Stimulated activated memory B cell treated with anti-CD40 and anti-IgM and Interleukin-4, amounts not matched to agents 10 μg/mL and 1 μg/mL and 100 μg/mL, for 72 hours (primary cell): Measurements from ENCODE around the gene FAM98B.

ENCODE experiments used
- ATAC-seq: fragments of 150-1000 bp; cut with Tn5 transposase; 2 replicates; pipeline ENCODE4 v1.10.0; 2021
- H3K27ac Mint-ChIP-seq: one replicate; pipeline ENCODE4 v1.8.0; 2022; ENCODE audit warnings: mild to moderate bottlenecking, mixed read lengths
- H3K27me3 Mint-ChIP-seq: one replicate; pipeline ENCODE4 v1.8.0; 2022; ENCODE audit warnings: mixed read lengths
- H3K36me3 Mint-ChIP-seq: one replicate; pipeline ENCODE4 v1.8.0; 2022; ENCODE audit warnings: mixed read lengths
- H3K4me1 Mint-ChIP-seq: one replicate; pipeline ENCODE4 v1.8.0; 2022; ENCODE audit warnings: mixed read lengths
- H3K4me3 Mint-ChIP-seq: one replicate; pipeline ENCODE4 v1.8.0; 2022; ENCODE audit warnings: mild to moderate bottlenecking, moderate library complexity, mixed read lengths
- H3K9me3 Mint-ChIP-seq: one replicate; pipeline ENCODE4 v1.8.0; 2022; ENCODE audit warnings: mixed read lengths

Gene FAM98B

DNA sequence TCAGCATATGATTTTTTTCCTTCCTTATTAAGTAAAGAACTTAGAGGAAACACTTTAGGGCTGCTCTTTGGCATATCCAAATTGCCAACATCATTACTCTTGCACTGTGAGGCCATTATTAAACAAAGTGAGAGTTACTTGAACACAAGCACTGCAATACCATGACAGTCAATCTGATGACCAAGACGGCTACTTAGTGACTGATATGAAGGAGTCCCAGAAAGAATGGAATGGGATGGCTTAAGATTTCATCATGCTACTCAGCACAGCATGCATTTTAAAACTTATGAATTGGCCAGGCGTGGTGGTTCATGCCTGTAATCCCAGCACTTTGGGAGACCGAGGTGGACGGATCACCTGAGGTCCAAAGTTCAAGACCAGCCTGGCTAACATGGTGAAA, 55.2 kb downstream of the FAM98B start:
- no peaks in the 10 kb centered on the region for H3K27me3 Mint-ChIP-seq
- H3K4me3 Mint-ChIP-seq = no peak overlapping the region
- H3K9me3 Mint-ChIP-seq = no peaks in the 10 kb centered on the region
- H3K36me3 Mint-ChIP-seq = peaks cover 28% of the 10 kb centered on the region
- H3K4me1 Mint-ChIP-seq = peaks cover under 1% of the 10 kb centered on the region
- no peak for ATAC-seq
- H3K27ac Mint-ChIP-seq = no peak overlapping the region

DNA sequence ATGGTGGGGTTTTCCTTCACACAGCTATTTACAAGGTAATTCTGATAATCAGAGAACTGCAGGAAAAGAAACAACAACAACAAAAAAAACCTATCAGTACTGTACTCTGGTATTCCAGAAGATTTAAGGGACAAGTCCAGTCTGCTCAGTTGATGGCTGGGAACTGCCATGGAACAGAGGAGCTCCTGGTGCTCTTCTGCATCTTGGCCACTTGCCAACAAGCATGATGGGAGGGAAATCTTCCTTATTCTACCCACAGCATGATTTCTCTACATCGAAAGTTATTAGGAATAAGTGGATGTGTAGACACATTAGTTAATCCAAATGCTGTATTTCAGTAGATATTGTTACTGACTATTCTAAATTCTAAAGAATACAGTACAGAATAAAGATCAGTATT, 59.0 kb downstream of the FAM98B start:
- no peaks in the 10 kb centered on the region for H3K9me3 Mint-ChIP-seq
- H3K4me1 Mint-ChIP-seq = peaks cover 10% of the 10 kb centered on the region
- H3K27ac Mint-ChIP-seq = no peak overlapping the region
- H3K4me3 Mint-ChIP-seq = no peak overlapping the region
- no peaks in the 10 kb centered on the region for H3K27me3 Mint-ChIP-seq
- ATAC-seq = no peak
- peaks cover 21% of the 10 kb centered on the region for H3K36me3 Mint-ChIP-seq

DNA sequence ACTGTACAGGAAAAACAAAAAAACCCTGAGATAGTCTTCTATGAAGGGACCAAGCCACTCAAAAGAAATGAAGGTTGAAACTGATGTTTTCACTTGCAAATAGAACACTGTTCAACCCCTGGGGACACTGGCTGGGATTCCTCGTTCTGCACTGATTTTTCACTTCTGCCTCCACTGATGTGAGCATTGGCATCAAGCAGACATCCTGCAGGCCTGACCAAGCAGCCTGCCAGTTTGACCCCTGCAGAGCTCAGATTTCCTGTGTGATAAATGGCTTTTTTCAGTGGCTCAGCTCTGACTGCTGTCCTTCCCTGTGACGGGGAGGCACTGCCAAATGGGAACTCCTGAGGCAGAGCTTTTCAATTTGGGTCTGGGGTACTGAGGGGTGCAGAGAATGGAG, 60.7 kb downstream of the FAM98B start:
- H3K4me3 Mint-ChIP-seq = no peak overlapping the region
- H3K27ac Mint-ChIP-seq = no peak overlapping the region
- peak; percentile 70 for ATAC-seq
- no peaks in the 10 kb centered on the region for H3K9me3 Mint-ChIP-seq
- no peaks in the 10 kb centered on the region for H3K27me3 Mint-ChIP-seq
- H3K4me1 Mint-ChIP-seq = peaks cover 10% of the 10 kb centered on the region
- H3K36me3 Mint-ChIP-seq = peaks cover 21% of the 10 kb centered on the region

DNA sequence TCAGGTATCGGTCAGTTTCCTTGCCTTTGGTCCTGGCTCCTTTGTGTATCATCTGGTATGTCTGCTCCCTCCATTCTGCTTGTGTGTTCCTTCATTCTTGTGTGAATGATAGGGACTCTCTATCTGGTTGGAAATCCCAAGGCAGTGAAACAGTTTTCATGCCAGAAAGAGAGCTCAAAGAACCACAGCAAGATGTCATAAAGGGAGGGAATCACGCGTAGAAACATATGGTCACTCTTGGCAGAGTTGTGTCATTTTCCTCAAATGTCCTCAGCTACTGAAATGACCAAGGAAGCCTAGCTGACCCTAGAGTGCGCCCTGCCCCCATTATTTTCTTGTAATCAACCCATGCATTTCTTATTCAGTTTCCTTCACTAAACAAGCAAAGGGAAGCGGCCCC, 62.7 kb downstream of the FAM98B start:
- Mint-ChIP-seq H3K9me3 (no peaks in the 10 kb centered on the region), H3K4me1 (peaks cover 10% of the 10 kb centered on the region), H3K4me3 (no peak overlapping the region), H3K36me3 (peaks cover 13% of the 10 kb centered on the region), H3K27ac (no peak overlapping the region), H3K27me3 (no peaks in the 10 kb centered on the region)
- ATAC-seq = no peak

DNA sequence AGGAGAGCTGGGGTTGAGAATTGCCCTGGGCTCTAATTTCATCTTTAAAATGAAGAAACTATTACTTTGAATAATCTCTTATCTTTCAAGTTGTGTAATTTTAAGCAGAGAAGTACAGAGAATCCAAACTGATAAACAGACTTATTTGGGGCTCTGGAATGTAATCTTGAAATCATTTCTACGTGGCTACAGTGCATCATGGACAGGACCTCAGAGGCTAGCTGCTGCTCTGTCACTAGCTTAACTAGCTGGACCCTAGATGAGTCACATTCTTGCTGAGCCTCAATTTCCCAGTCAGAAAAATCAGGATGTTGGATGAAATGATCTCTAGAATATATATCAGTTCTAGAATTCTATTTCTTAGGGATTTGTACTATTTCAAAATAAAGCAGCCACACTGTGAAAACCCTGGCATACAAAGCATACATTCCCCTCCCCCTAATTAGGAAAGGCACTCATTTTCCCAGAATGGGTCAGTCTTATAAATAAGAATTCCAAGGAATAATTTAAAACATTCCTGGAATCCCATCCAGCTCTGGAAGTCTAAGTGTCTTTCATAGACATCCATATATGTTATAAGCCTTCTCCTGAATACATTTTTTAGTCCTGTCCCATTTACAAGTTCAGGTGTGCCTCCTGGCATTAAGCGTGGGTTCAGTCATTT, 63.5 kb downstream of the FAM98B start:
- Mint-ChIP-seq H3K4me3 (no peak overlapping the region), H3K4me1 (peaks cover 10% of the 10 kb centered on the region), H3K27ac (no peak overlapping the region), H3K9me3 (no peaks in the 10 kb centered on the region), H3K36me3 (peaks cover 13% of the 10 kb centered on the region), H3K27me3 (no peaks in the 10 kb centered on the region)
- ATAC-seq = no peak

DNA sequence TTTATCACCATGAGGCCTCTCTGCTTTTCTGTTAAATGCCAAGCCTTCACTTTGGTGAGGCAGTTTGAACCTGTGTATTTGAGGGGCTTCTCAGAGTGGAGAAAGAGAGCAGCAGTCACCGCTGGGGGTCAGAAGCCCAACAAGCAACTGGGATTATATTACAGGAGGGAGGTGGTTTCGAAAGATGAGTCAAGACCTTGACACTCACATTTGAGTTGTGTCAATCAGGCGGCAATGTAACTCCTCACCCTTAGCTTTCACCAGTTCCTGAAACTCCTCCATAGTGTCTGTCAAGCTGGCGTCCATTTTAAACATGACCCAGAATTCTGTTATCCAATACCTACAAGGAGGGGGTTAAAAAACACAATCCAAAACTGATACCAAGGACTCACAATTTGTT, 64.2 kb downstream of the FAM98B start:
- peaks cover 10% of the 10 kb centered on the region for H3K4me1 Mint-ChIP-seq
- H3K36me3 Mint-ChIP-seq = peaks cover 13% of the 10 kb centered on the region
- H3K27ac Mint-ChIP-seq = no peak overlapping the region
- H3K4me3 Mint-ChIP-seq = no peak overlapping the region
- no peaks in the 10 kb centered on the region for H3K27me3 Mint-ChIP-seq
- ATAC-seq = no peak
- H3K9me3 Mint-ChIP-seq = no peaks in the 10 kb centered on the region

DNA sequence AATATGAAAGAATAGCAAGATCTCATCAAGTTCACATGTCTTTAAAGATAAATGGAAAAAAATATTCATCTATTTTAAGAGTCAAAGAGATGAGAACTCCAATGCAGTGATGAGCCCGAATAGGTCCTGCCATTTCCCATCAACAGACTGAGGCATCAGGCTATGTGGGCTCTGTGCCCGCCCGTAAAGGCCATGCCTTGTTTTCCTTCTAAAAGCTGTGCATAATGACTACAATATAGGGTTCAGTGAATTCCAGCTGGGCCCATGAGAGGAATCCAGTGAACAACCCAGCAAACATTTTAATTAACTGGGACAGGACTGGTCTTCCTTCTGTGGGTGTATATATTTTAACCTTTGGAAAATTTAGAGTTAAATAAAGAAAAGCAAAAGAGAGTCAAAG, 66.1 kb downstream of the FAM98B start:
- no peak for ATAC-seq
- H3K4me1 Mint-ChIP-seq = peaks cover under 1% of the 10 kb centered on the region
- H3K4me3 Mint-ChIP-seq = no peak overlapping the region
- H3K27me3 Mint-ChIP-seq = no peaks in the 10 kb centered on the region
- H3K9me3 Mint-ChIP-seq = no peaks in the 10 kb centered on the region
- H3K36me3 Mint-ChIP-seq = peaks cover 26% of the 10 kb centered on the region
- no peak overlapping the region for H3K27ac Mint-ChIP-seq

DNA sequence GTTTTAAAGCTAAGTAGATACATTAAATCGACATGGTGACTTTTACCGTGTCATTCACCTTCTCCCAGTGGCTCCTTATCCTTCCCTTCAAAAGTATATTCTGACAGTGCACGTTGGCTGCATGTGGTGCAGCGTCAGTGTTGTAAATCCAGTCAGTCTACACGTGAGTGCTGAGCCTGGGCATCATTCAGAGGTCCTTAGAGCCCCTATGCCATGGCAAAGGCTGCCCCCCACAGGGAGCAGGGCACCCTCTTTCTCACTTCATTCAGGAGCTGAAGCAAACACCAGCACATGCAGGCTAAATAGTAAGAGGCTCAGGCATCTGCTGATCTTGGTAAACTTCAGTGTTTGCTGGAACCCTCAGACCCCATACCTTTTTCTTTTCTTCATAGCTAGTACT, 67.4 kb downstream of the FAM98B start:
- H3K4me1 Mint-ChIP-seq = no peaks in the 10 kb centered on the region
- no peaks in the 10 kb centered on the region for H3K27me3 Mint-ChIP-seq
- H3K4me3 Mint-ChIP-seq = no peak overlapping the region
- H3K27ac Mint-ChIP-seq = no peak overlapping the region
- H3K36me3 Mint-ChIP-seq = peaks cover 17% of the 10 kb centered on the region
- H3K9me3 Mint-ChIP-seq = no peaks in the 10 kb centered on the region
- no peak for ATAC-seq

DNA sequence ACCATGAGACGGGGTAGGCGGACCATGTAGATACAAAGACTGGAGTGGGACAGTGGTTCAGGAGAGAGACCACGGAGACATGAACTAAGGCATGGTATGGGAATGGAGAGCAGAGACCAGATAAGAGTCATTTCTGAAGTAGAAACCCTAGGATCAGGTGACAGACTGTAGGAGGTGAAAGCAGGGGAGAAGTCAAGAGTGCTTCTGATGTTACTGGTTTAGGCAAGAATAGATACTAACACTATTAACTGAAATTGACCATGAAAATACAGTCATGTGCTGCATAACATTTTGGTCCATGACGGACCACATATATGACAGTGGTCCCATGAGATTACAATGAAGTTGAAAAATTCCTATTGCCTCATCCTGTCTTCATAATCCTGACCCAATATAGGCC, 69.0 kb downstream of the FAM98B start:
- Mint-ChIP-seq H3K36me3 (peaks cover 13% of the 10 kb centered on the region), H3K27me3 (no peaks in the 10 kb centered on the region), H3K9me3 (no peaks in the 10 kb centered on the region), H3K27ac (no peak overlapping the region), H3K4me3 (no peak overlapping the region), H3K4me1 (no peaks in the 10 kb centered on the region)
- ATAC-seq = no peak

DNA sequence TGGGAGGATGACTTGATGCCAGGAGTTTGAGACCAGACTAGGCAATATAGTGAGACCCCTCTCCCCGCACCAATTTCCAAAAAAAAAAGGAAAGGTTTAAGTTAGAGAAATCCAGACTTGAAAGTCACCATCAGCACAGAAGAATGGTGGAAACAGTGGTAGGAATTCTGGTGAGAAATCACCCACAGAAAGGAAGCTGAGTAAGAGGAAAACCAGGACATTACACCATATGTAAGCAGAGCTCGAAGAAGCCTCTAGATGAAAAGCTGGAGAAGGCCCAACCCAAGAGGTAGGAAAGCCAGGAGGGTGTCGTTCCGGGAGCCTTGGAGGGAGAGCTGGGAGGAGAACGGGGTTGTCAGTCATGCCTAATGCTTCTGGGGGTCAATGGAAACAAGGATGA, 70.2 kb downstream of the FAM98B start:
- Mint-ChIP-seq H3K27ac (no peak overlapping the region), H3K4me3 (no peak overlapping the region), H3K36me3 (peaks cover 17% of the 10 kb centered on the region), H3K9me3 (no peaks in the 10 kb centered on the region), H3K27me3 (no peaks in the 10 kb centered on the region), H3K4me1 (no peaks in the 10 kb centered on the region)
- no peak for ATAC-seq

DNA sequence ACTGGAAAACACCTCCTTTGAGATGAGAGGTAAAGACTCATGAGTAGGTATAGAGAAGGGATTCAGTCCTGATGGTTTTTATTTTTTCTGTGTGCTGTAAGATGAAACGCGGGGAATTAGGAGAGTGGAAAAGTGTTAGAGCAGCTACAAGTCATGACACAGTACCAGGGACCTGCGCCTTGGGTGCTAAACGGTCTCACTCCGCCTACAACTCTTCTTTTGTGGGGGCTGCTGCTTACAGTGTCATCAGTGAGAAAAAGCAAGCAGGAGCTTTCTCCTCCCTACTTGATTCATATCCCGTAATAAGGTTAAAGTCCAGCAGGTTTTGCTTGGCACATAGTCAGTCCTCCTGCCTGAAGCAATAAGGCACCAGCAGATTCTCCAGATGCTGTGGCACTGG, 71.6 kb downstream of the FAM98B start:
- Mint-ChIP-seq H3K27ac (no peak overlapping the region), H3K9me3 (no peaks in the 10 kb centered on the region), H3K36me3 (peaks cover 18% of the 10 kb centered on the region), H3K27me3 (no peaks in the 10 kb centered on the region), H3K4me3 (no peak overlapping the region), H3K4me1 (no peaks in the 10 kb centered on the region)
- ATAC-seq = no peak

DNA sequence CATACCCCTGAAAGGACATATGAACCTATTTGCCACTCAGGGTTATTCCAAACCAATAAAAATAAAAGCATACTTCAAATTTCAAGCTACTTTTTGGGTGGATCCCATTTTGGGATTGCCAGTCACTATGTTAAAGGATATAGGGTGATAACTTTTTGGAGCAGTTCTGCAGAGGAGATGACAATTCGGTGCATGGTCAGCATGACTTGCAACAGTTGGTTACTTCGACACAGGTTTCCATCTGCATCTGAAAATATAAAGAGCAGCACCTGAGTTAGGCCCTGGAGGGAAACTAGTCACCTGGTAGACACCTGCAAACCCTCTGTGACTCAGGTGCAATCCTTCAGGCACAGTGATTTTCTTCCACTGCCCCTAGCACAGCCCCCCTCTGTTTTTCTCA, 72.2 kb downstream of the FAM98B start:
- H3K27me3 Mint-ChIP-seq = no peaks in the 10 kb centered on the region
- H3K9me3 Mint-ChIP-seq = no peaks in the 10 kb centered on the region
- ATAC-seq = no peak
- no peak overlapping the region for H3K27ac Mint-ChIP-seq
- H3K4me1 Mint-ChIP-seq = no peaks in the 10 kb centered on the region
- H3K36me3 Mint-ChIP-seq = peaks cover 18% of the 10 kb centered on the region
- H3K4me3 Mint-ChIP-seq = no peak overlapping the region

DNA sequence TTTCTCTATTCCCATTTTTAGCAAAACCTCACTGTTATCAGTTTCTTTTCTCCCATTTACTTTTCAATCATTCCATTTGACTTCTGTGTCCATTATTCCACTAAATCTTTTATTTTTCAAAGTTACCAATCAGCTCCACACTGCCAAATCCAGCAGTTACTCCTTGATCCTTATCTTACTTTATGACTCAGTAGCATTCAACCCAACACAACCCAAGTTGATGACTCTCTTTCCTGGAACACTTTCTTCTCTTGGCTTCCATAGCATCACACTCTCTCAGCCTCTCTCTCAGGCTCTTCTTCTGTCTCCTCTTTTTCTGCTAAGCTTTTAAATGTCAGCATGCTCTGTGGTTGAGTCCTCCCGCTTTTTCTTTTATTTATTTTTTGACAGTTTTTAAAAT, 74.4 kb downstream of the FAM98B start:
- Mint-ChIP-seq H3K9me3 (no peaks in the 10 kb centered on the region), H3K4me1 (no peaks in the 10 kb centered on the region), H3K27ac (no peak overlapping the region), H3K4me3 (no peak overlapping the region), H3K27me3 (no peaks in the 10 kb centered on the region), H3K36me3 (peaks cover 27% of the 10 kb centered on the region)
- no peak for ATAC-seq

DNA sequence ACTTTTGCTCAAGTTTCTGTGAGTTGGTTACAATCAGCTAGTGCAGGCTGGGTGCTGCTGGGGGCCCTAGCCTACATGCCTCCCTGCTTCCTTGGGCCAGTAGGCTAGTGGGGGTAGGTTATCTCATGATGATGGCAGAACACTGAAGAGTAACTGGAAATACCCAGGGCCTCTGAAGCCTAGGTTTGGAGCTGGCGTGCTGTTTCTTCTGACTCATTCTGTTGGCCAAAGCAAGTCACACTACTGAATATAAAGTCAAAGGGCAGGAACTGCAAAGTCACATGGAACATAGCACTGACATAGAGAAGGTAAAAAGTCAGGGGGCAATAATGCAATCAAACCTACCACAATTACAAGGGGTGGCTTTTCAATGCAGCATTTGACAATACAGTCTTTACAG, 76.2 kb downstream of the FAM98B start:
- peak; percentile 54 for ATAC-seq
- Mint-ChIP-seq H3K27me3 (no peaks in the 10 kb centered on the region), H3K27ac (no peak overlapping the region), H3K9me3 (no peaks in the 10 kb centered on the region), H3K4me1 (no peaks in the 10 kb centered on the region), H3K4me3 (no peak overlapping the region), H3K36me3 (peaks cover 17% of the 10 kb centered on the region)

DNA sequence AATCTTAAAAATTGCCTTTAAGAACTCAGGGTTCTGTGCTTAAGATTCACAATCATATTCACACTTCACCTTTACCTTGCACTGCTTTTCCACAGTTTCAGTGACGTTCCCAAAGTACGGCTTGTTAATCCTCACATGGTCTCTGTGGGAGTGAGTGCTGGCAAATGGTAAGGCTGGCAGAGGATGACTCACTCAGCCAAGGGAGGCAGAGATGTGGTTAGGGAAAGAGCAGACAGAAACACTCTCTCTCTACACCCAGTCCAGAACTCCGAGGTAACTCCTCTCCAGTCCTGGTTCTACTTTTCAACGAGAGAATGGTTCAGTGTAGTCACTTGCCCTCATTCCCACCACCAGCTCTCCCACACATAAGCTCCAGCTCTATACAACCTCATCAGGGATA, 77.6 kb downstream of the FAM98B start:
- no peak overlapping the region for H3K27ac Mint-ChIP-seq
- peaks cover 5% of the 10 kb centered on the region for H3K4me1 Mint-ChIP-seq
- no peaks in the 10 kb centered on the region for H3K9me3 Mint-ChIP-seq
- no peak for ATAC-seq
- no peak overlapping the region for H3K4me3 Mint-ChIP-seq
- H3K36me3 Mint-ChIP-seq = peaks cover 23% of the 10 kb centered on the region
- H3K27me3 Mint-ChIP-seq = no peaks in the 10 kb centered on the region

DNA sequence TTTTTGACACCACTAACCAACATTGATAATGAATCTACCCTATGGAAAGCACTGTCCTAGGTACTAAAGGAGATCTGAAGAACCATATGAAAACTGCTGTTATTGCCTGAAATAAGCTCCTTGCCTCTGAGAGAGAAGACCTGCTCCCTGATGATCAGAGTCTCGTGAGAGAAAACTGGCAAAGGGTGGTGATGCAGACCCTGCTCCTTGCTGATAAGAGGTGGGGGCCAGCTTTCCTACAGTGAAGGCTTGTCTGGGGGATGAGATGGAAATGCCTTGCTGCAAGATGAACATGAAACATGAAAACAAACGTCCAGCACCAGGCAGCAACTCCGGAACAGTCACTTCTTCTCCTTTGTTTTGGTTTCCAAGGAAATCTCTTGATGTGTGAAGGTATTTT, 78.8 kb downstream of the FAM98B start:
- no peaks in the 10 kb centered on the region for H3K9me3 Mint-ChIP-seq
- no peak overlapping the region for H3K4me3 Mint-ChIP-seq
- H3K4me1 Mint-ChIP-seq = peaks cover 5% of the 10 kb centered on the region
- no peak overlapping the region for H3K27ac Mint-ChIP-seq
- peaks cover 23% of the 10 kb centered on the region for H3K36me3 Mint-ChIP-seq
- H3K27me3 Mint-ChIP-seq = no peaks in the 10 kb centered on the region
- ATAC-seq = no peak

DNA sequence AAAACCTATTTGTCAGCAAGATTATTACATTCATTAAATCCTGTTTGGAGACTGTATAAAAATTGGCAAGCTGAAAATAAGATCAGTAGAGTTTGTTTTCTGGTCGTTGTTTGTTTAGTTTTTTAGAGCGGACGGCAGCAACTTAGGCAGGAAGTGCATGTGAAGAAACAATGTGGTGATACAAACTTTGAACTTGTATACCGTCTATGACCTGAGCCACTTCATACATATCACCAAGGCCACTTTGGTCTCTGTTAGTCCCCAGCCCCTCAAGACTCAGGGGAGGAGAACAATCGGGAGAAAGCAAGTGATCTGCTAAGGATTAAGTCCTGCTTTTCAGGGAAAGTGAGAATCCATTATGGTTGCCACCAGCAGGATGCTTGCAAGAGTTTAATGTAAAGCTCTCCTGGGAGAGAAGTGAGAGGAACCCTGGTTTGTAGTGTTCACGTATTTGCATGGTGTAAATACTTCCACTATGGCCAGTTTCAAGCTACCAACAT, 79.5 kb downstream of the FAM98B start:
- no peaks in the 10 kb centered on the region for H3K27me3 Mint-ChIP-seq
- no peak overlapping the region for H3K27ac Mint-ChIP-seq
- H3K4me1 Mint-ChIP-seq = peaks cover 11% of the 10 kb centered on the region
- no peaks in the 10 kb centered on the region for H3K9me3 Mint-ChIP-seq
- H3K36me3 Mint-ChIP-seq = peaks cover 23% of the 10 kb centered on the region
- no peak overlapping the region for H3K4me3 Mint-ChIP-seq
- no peak for ATAC-seq
